Stimulated activated CD8-positive, alpha-beta memory T cell treated with anti-CD3 and anti-CD28 coated beads, Interleukin-7, amount 100 ng/mL, for 1 hour (primary cell): Measurements from ENCODE around the gene C4B.
A peak's percentile ranks its signal among the peaks of the same experiment; 100 is the strongest.
"Not testable (repeated sequence)": the region's sequence is repeated elsewhere in the genome, so short reads cannot be mapped to it uniquely, and the experiment has no call there.

ENCODE experiments used
- DNase-seq, 2 donors: peaks; one replicate each; pipeline ENCODE4 v3.0.0-alpha.2; 2020; ENCODE audit warnings: low read depth in 2 of 2

C4B gene

DNA sequence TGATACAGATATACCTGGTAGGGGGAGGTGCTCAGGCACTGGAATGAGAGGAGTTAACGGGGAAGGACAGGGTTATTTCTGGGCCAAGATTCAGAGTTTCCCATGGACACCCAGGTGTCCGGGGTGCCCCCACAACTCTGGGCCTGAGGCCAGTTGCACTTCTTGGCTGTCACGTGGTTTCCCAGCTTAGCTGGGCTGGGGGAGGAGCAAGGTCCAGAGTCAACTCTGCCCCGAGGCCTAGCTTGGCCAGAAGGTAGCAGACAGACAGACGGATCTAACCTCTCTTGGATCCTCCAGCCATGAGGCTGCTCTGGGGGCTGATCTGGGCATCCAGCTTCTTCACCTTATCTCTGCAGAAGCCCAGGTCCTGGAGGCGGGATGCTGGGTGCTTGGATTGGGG lies at the start of gene C4B:
C4B (plus strand) TSS at position 249 of the 400 bp plus-strand sequence; CDS start at position 300, 51 bp downstream.
- DNase-seq, result not testable (repeated sequence)

DNA sequence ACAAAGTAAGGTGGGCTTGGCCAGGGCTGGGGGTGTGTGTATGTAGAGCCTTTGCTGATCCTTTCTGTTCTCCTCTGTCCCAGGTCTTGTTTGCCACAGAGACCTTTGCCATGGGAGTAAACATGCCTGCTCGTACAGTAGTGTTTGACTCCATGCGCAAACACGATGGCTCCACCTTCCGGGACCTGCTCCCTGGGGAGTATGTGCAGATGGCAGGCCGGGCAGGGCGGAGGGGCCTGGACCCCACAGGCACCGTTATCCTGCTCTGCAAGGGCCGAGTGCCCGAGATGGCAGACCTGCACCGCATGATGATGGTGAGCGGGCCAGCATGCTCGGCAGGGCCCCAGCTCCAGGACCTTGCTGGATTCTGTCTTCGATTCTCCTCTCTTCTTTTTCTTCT lies 48.9 kb upstream of the C4B start:
- DNase-seq, result no peak

DNA sequence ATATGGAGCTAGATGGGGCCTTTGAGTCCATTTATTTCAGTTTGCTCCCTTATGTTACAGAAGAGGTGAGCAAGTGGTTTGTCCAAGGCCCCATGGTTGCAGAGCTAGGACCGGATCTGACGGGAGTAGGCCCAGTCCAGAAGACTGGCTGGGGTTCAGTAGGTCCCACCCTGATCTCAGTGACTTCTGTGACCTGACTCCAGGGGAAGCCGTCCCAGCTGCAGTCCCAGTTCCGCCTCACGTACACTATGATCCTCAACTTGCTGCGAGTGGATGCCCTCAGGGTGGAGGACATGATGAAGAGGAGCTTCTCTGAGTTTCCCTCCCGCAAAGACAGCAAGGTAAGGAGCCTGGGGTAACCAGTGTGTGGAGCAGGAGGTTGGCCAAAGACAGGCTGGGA lies 48.1 kb upstream of the C4B start:
- DNase-seq, result no peak

DNA sequence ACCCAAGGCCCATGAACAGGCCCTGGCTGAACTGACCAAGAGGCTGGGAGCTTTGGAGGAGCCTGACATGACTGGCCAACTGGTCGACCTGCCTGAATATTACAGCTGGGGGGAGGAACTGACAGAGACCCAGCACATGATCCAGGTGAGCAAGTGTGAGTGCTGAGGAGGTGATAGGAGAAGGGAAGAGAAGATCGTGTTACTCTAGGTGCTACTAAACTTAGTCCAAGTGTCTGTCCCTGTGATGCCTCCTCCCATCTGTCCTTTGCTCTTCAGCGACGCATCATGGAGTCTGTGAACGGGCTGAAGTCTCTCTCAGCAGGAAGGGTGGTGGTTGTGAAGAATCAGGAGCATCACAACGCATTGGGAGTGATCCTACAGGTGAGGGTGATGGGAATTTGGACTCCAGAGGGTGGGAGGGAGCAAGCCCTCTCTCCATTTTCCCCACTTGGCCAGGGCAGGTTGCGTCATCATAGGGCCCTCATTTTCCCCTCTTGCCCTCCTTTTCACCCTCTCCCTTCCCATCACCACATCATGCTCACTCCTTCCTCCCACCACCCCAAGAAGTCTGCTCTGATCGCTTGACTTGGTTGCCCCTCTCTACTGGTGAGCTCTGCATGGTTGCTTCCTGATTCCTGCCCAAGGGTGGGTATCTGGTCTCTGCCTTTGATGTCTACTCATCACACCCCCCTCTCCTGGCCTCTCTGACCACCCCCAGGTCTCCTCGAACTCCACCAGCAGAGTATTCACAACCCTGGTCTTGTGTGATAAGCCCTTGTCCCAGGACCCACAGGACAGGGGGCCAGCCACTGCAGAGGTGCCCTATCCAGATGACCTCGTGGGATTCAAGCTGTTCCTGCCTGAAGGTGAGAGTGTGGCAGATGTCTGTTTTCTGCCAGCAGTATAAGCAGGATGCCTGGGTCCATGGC lies 47.3 kb upstream of the C4B start:
- no peak for DNase-seq

DNA sequence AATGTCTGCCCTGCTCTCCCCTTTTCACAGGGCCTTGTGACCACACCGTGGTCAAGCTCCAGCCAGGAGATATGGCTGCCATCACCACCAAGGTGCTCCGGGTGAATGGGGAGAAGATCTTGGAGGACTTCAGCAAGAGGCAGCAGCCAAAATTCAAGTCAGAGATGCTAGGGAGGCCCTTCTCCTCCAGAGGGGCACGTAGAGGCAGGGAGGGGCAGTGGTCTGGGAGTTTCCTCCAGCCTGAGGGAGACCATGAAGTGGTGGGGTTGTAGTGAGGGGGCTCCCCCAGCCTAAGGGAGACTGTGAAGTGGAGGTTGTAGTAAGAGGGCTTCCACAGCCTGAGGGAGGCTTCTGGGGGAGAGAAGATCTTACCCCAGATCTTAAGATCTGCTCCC lies 46.7 kb upstream of the C4B start:
- no peak for DNase-seq

DNA sequence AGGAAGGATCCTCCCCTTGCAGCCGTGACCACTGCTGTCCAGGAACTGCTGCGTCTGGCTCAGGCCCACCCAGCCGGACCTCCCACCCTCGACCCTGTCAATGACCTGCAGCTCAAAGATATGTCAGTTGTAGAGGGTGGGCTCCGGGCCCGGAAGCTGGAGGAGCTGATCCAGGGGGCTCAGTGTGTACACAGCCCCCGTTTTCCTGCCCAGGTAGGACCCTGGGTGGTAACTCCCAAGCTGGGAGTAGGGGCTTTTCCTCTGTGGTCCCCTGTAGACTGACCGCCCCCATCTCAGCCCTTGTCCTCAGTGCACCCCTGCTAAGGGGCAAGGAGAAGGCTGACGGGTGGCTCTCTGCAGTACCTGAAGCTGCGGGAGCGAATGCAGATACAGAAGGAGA lies 46.3 kb upstream of the C4B start:
- no peak for DNase-seq

DNA sequence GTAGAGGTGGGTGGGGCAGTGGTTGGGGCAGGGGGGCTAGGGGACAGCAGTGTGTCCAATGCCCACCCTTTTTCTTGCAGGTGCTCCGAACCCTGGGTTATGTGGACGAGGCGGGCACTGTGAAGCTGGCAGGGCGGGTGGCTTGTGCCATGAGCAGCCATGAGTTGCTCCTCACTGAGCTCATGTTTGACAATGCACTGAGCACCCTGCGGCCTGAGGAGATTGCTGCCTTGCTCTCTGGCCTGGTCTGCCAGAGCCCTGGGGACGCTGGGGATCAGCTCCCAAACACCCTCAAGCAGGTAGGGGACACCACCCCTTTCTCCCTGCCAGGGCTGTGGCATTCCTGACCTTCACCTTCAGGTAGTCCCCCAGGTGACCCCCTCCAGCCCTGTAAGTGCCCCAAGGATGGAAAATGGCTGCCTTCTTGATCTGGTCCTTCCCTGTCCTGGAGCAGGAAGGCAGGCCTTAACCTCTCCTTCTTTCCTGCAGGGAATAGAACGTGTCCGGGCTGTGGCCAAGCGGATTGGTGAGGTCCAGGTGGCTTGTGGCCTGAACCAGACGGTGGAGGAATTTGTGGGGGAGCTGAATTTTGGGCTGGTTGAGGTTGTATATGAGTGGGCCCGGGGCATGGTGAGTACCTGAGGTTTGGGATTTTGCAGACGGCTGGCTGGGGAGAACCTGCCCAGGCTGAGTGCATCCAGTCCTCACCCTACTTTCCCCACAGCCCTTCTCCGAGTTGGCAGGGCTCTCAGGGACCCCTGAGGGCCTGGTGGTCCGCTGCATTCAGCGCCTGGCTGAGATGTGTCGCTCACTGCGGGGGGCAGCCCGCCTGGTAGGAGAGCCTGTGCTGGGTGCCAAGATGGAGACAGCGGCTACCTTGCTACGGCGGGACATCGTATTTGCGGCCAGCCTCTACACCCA lies 45.5 kb upstream of the C4B start:
- no peak for DNase-seq

DNA sequence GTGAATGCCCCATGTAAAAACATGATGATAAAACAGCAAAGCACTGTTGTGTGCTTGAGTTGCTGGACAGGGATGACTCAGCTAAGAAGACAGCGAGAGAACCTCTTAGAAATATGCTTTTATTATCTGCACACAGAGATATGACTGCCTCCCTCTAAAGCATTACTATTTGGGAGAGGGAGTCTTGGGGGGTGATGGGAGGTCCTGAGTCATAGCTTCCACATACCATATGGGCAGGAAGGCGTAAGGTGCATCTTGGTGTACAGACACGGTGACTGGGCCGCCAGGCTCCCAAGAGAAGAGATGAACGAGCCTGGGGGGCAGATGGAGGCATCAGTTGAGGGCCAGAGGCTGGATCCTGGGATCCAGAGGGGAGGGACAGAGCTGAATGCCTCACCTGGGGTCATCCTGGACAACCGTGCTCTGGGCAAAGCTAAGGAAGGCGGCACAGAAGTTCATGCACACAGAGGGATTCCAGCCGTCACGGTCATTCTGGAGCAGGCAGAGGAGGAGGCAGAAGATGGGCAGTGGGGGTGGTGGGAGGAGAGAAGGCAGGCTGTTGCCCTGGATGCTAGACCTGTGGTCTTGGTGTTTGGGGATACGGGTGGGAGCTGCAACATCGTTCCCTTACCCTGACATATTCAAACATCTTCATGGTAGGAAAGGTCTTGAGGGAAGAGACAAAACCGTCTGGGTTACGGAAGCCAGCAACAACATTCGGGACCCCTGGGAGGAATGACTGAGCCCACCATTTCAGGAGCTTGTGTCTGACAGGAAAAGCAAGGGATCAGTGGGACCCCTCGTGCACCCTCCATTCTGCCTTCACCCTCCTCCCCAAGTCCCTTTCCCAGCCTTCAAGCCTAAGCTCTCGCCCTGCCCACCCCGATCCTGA lies 44.6 kb upstream of the C4B start:
- no peak for DNase-seq

DNA sequence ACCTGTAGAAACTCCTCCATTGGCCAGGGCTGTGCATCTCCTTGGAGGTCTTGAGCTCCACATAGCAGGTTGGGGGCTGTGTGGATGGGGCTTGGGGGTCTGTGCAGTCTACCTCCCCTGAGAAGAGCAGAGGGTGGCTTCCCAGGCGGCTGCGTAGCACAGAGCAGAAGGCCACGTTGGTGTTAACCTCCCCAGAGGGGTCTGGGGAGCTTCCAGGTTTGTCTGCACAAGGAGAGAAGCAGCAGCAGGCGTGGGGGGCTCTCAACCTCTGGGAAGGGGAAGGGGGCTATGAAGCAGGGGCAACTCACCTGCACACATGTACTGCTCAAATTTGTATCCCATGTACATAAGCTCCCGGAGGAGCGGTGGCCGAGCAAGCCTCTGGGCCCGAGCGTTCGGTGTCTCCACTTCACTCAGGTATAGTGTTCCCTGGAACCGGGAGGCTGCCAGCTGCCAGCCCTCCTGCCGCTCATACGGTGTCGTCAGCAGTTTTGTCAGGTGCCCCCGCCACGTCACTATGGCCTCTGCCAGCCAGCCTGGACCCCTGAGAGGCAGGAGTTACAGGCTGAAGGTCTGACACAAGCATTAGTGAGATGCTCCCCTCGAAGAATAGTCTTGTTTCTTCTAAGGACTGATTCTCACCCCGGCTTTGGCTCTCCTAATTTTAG lies 43.9 kb upstream of the C4B start:
- DNase-seq, result no peak

DNA sequence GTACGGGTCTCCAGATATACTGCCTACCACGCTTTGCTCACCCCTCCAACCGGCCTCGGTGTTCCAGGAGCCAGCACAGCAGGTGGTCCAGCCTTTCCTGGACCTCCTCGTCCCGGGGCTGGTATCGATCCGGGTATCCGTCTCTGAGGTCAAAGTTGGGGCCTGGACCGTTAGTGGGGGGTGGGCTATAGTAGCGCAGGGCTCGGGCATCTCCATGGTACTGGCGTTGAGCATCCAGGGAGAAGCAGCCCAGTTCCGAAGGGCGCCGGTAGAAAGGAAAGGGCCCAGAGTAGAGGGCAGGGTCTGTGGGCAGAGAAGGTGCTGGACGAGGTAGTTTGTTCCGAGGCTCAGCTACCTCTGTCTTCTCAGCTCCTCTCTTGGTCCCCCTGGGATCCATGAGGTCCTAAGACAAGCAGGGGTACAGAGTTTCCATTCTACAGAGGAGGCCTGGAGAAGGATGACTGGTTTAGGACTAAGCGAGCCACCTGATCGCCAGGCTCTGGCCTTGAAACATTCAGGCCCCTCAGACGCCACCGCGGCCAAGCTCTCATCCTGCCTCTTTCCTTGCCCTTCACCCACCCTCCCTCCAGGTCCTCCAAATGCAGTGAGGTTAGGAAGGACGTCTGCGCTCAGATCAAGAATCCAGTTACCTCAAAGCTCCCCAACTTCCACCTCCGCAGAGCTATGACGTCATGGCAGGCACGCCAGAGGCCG lies 43.2 kb upstream of the C4B start:
- no peak for DNase-seq

DNA sequence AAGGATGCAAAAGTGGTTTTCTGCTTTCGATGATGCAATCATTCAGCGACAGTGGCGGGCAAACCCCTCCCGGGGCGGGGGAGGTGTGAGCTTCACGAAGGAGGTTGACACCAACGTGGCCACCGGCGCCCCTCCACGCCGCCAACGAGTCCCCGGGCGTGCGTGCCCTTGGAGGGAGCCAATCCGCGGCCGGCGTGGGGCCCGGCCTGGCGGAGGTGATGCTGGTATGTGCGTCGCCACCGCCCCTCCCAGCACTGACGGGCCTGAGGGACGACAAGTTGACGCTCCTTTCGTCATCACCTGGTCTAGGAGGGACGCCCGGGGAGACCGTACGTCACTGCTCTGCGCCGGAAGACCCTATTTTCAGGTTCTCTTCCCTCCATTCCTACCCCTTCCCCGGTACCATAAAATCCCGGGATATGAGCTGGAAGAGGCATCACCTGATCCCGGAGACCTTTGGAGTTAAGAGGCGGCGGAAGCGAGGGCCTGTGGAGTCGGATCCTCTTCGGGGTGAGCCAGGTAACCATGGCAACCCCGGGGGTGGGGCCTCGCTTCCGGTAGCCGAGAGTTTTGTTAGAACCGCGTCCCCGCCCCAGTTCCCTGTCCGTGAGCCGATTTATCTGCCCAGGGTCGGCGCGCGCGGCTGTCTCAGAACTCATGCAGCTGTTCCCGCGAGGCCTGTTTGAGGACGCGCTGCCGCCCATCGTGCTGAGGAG lies 42.4 kb upstream of the C4B start, which contains the start of gene DXO:
DXO (minus strand) TSS at position 146 of the 716 bp plus-strand sequence. CDS start 463 bp downstream, outside the sequence.
- DNase-seq, result peak; percentile 88 to 93

DNA sequence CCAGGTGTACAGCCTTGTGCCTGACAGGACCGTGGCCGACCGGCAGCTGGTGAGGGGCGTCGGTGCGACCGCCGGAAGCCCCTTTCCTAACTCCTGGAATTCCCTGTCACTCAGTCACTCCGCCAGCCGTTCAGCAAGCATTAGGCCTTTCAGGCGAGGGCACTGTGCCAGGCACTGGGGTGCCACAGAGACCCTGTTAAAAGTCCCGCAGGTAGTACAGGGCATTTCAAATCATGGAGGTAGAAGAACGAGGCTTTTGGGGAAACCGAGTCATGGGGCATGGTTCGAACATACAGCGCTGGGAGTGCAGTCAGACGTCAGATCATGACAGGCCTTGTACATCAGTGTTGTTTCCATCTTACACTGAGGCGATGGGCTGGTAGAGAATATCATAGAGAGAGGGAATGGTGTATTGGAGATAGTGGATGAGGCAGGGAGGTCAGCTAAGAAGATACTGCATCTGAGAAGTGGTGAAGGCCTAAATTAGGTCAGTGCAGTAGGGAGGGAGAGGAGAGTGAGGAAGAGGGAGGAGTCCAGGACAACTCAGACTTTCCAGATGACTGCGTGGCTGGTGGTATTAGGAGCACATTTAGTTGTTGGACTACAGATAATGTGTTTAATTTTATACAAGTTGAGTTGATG lies 41.8 kb upstream of the C4B start:
- no peak for DNase-seq

DNA sequence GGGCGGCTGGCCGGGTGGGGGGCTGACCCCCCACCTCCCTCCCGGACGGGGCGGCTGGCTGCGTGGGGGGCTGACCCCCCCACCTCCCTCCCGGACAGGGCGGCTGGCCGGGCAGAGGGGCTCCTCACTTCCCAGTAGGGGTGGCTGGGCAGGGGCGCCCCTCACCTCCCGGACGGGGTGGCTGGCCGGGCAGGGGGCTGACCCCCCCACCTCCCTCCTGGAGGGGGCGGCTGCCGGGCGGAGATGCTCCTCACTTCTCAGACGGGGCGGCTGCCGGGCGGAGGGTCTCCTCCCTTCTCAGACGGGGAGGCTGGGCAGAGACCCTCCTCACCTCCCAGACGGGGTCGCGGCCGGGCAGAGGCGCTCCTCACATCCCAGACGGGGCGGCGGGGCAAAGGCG lies 38.5 kb upstream of the C4B start:
- DNase-seq, result not testable (repeated sequence)

DNA sequence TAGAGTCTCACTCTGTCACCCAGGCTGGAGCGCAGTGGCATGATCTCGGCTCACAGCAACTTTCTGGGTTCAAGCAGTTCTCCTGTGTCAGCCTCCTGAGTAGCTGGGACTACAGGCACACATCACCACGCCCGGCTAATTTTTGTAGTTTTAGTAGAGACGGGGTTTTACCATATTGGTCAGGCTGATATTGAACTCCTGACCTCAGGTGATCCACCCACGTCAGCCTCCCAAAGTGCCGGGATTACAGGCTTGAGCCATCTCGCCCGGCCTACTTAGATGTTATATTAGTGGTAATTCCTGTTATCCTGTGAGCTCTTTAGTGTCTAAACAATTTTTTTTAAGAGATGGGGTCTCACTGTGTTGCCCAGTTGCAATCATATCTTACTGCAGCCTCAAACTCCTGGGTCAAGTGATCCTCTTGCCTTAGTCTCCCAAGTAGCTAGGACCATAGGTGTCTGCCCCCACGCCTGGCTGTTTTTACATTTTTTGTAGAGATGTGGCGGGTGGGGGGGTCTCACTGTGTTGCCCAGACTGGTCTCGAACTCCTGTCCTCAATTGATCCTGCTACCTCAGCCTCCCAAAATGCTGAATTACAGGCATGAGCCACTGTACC lies 36.7 kb upstream of the C4B start:
- DNase-seq, result no peak

DNA sequence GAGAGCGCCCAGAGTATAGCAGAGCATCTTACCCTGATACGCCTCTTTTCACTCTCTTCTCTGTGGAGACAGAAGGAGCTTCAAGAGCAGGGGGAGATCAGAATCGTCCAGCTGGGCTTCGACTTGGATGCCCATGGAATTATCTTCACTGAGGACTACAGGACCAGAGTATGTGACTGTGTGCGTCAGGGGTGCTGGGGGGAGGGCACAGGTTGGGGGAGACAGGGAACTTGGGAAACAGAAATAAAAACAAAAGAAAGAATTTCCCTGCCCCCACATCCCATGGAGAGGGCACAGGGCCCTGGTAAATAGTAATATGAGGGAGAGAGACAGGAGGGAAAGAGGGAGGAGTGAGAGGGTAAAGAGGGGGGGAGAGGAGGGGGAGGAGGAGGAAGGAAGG lies 35.8 kb upstream of the C4B start:
- DNase-seq, result no peak

DNA sequence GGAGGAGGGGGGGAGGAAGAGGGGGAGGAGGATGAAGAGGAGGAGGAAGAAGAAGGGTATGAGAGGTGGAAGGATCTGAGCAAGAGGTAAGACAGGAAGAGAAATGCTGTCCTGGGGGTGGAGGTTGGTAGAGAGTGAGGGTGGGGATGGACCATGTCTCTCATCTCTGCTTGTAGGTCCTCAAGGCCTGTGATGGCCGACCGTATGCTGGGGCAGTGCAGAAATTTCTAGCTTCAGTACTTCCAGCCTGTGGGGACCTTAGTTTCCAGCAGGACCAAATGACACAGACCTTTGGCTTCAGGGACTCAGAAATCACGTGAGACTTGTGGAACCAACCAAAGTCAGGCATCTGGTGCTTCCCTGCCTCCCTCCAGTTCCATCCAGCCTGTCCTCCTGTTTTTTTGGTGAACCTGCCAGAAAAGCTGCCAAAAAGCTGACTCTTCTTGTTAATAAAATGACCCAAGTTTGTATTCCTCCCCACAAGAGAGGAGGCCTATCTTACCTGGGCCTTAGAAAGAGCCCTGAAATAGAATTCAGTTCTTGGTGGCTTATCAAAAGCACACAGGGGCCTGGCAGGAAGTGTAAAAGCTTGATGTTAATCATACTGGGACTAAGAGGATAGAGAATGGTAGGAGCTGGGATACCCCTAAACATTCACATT lies 35.2 kb upstream of the C4B start:
- no peak for DNase-seq

DNA sequence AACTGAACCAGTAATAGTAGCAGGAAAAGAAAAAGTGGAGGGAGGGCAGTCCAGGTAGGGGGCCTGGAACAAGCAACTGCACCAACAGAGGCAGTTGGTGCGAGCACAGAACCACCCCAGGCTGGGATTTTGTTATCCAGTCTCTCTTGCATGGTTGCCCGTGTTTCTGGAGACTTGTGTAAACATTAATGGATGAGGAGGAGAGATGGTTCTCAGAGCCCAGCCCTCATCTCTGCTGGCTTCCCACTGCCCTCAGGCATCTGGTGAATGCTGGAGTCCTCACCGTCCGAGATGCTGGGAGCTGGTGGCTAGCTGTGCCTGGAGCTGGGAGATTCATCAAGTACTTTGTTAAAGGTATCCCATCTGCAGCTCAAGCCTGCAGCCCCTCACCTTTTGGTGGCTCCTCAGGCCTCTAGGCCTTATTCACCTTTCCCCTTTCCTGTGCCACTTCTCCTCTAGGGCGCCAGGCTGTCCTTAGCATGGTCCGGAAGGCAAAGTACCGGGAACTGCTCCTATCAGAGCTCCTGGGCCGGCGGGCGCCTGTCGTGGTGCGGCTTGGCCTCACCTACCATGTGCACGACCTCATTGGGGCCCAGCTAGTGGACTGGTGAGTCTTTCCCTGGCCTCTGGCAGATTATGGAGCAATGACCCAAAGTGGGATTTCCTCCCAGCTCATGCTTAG lies 34.3 kb upstream of the C4B start:
- not testable (repeated sequence) for DNase-seq
